Uterus (tissue), 2 donors: ENCODE results near the gene ADAMTS17.

ENCODE experiments used
- POLR2A ChIP-seq, 2 donors: fragments of 450-650 bp; IDR thresholded peaks; one replicate each; pipeline ENCODE4 v1.6.1; 2016; ENCODE audit warnings: antibody characterized with exemption in 2 of 2, mild to moderate bottlenecking in 1 of 2, moderate library complexity in 1 of 2
- TF ChIP-seq, protein P1 (sequence below), 4 experiments: fragments of 200-600 bp in 2 of 4; fragments of 450-650 bp in 2 of 4; sonication (generic) in 2 of 4; IDR thresholded peaks; one replicate each; pipeline ENCODE4 v1.5.1; 2016 to 2019; ENCODE audit warnings: antibody characterized with exemption in 4 of 4, mild to moderate bottlenecking in 2 of 4, moderate library complexity in 1 of 4

DNA sequence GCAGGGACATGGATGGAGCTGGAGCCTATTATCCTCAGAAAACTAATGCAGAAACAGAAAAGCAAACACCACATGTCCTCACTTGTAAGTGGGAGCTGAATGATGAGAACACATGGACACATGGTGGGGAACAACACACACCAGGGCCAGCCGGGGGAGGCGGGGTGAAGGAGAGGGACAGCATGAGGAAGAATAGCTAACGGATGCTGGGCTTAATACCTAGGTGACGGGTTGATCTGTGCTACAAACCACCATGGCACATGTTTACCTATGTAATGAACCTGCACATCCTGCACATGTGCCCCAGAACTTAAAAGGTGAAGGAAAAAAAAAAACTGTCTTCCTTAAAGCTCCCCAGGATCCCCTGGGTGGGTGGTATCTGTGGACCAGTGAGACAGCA, 87.1 kb downstream of the ADAMTS17 start:
- TF ChIP-seq, protein P1, sequence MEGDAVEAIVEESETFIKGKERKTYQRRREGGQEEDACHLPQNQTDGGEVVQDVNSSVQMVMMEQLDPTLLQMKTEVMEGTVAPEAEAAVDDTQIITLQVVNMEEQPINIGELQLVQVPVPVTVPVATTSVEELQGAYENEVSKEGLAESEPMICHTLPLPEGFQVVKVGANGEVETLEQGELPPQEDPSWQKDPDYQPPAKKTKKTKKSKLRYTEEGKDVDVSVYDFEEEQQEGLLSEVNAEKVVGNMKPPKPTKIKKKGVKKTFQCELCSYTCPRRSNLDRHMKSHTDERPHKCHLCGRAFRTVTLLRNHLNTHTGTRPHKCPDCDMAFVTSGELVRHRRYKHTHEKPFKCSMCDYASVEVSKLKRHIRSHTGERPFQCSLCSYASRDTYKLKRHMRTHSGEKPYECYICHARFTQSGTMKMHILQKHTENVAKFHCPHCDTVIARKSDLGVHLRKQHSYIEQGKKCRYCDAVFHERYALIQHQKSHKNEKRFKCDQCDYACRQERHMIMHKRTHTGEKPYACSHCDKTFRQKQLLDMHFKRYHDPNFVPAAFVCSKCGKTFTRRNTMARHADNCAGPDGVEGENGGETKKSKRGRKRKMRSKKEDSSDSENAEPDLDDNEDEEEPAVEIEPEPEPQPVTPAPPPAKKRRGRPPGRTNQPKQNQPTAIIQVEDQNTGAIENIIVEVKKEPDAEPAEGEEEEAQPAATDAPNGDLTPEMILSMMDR (IDR thresholded peaks at IDR 0.05), result no peak
- TF ChIP-seq POLR2A (IDR thresholded peaks at IDR 0.05), result no peak
